MCF 10A (cell line): ENCODE data around the gene PLEKHA4. TPM values are rescaled to one million over a fixed set of nuclear protein-coding genes. Genes with fewer than 3 reads are reported as not detected.

ENCODE experiments used
- BruUV-seq: library from RNA; stranded (reverse); fragments of 400-500 nt; replicated peaks from 2 replicates; lab custom pipeline; 2021; lab: Mats Ljungman, UMichigan
- CTCF ChIA-PET: fragments of 300-600 bp; sonication (Branson Sonifier 250); formaldehyde crosslinking; extraction: SDS; loops from one replicate; lab custom pipeline; 2021; ENCODE audit warnings: antibody characterized with exemption, inconsistent platforms; lab: Yijun Ruan, JAX
- POLR2A ChIA-PET: fragments of 300-600, 350-650 bp; sonication (Branson Sonifier 250); formaldehyde crosslinking; extraction: SDS; loops from one replicate; lab custom pipeline; 2020; ENCODE audit warnings: antibody characterized with exemption, inconsistent platforms; lab: Yijun Ruan, JAX
- DNase-seq: peaks from one replicate; pipeline ENCODE4 v3.0.0-alpha.2; 2018; ENCODE audit not compliant: unreplicated experiment
- H3K27ac Mint-ChIP-seq: one replicate; pipeline ENCODE4 v1.8.0; 2022; ENCODE audit warnings: mild to moderate bottlenecking, low read depth, mixed read lengths; ENCODE audit not compliant: unreplicated experiment
- H3K27me3 Mint-ChIP-seq: one replicate; pipeline ENCODE4 v1.8.0; 2022; ENCODE audit warnings: mixed read lengths; ENCODE audit not compliant: insufficient read depth, unreplicated experiment
- H3K36me3 Mint-ChIP-seq: one replicate; pipeline ENCODE4 v1.8.0; 2022; ENCODE audit warnings: mild to moderate bottlenecking, moderate library complexity, mixed read lengths; ENCODE audit not compliant: insufficient read depth, unreplicated experiment
- H3K4me1 Mint-ChIP-seq: one replicate; pipeline ENCODE4 v1.8.0; 2022; ENCODE audit warnings: mixed read lengths; ENCODE audit not compliant: insufficient read depth, unreplicated experiment
- H3K4me3 Mint-ChIP-seq: one replicate; pipeline ENCODE4 v1.8.0; 2022; ENCODE audit warnings: mild to moderate bottlenecking, moderate library complexity, mixed read lengths; ENCODE audit not compliant: unreplicated experiment
- H3K9me3 Mint-ChIP-seq: one replicate; pipeline ENCODE4 v1.8.0; 2022; ENCODE audit warnings: mixed read lengths; ENCODE audit not compliant: unreplicated experiment
- CTCF ChIP-seq: fragments of 200-600 bp; IDR thresholded peaks from one replicate; pipeline ENCODE4 v1.8.0; 2022; ENCODE audit warnings: antibody characterized with exemption, mild to moderate bottlenecking; ENCODE audit not compliant: unreplicated experiment
- intact Hi-C: fragments of 100-400 bp; cut with micrococcal nuclease; formaldehyde crosslinking; loops from 2 replicates; pipeline ENCODE4 v1.14.1; 2022
- total RNA-seq: library from RNA; stranded (reverse); gene quantifications from 2 replicates; pipeline ENCODE4 v1.2.3, GENCODE V29; 2022

PLEKHA4 gene
- total RNA-seq, 1 experiment from 2014 or later: 11.9 TPM

- Mint-ChIP-seq H3K27me3 (no peaks in the 10 kb centered on the region), H3K4me1 (peaks cover 6% of the 10 kb centered on the region), H3K27ac (no peak overlapping the region), H3K4me3 (no peak overlapping the region), H3K9me3 (no peaks in the 10 kb centered on the region), H3K36me3 (no peaks in the 10 kb centered on the region)
- TF ChIP-seq CTCF: no peak
- CTCF ChIA-PET: interaction anchor here (0.6 to 12.2 kb wide), 8 partner anchors 9 to 200 kb away, joined by 3 to 337 read pairs (median 4); partner anchors contain the start of genes HSD17B14, PLEKHA4 and PPP1R15A
- POLR2A ChIA-PET: interaction anchor here (1.5 kb wide), 2 partner anchors 27 to 148 kb away, joined by 5 to 6 read pairs; partner anchors contain the start of genes GYS1, PPP1R15A and RUVBL2
- intact Hi-C loops: no loop called here
- DNase-seq: no peak
- no TSS peak for BruUV-seq
Measured at GRCh38 chr19:48845384-48845783, 23.0 kb downstream of the PLEKHA4 start.

GRCh38 chr19:48844472-48844871 lies 23.9 kb downstream of the PLEKHA4 start:
- Mint-ChIP-seq H3K36me3 (no peaks in the 10 kb centered on the region), H3K4me1 (peaks cover 6% of the 10 kb centered on the region), H3K4me3 (no peak overlapping the region), H3K27ac (no peak overlapping the region), H3K9me3 (no peaks in the 10 kb centered on the region), H3K27me3 (no peaks in the 10 kb centered on the region)
- intact Hi-C loops: no loop called here
- TF ChIP-seq CTCF: no peak
- BruUV-seq: no TSS peak
- ChIA-PET CTCF (interaction anchor here (0.6 to 12.2 kb wide), 8 partner anchors 8 to 601 kb away, joined by 3 to 337 read pairs (median 5); partner anchors contain the start of gene HSD17B14), POLR2A (interaction anchor here (1.1 to 3.7 kb wide), 5 partner anchors 28 to 149 kb away, joined by 3 to 28 read pairs (median 5); partner anchors contain the start of genes GYS1, PPP1R15A and RUVBL2)
- peak; percentile 27 for DNase-seq

GRCh38 chr19:48842789-48843162 lies 25.6 kb downstream of the PLEKHA4 start:
- peak; percentile 65 for TF ChIP-seq CTCF
- Mint-ChIP-seq H3K9me3 (no peaks in the 10 kb centered on the region), H3K27ac (no peak overlapping the region), H3K4me1 (peaks cover 6% of the 10 kb centered on the region), H3K27me3 (no peaks in the 10 kb centered on the region), H3K4me3 (no peak overlapping the region), H3K36me3 (no peaks in the 10 kb centered on the region)
- no TSS peak for BruUV-seq
- DNase-seq: peak; percentile 67
- ChIA-PET POLR2A (interaction anchor here (0.5 to 3.7 kb wide), 12 partner anchors 11 to 197 kb away, joined by 3 to 28 read pairs (median 4); partner anchors contain the start of genes CA11 and PPP1R15A), CTCF (interaction anchor here (0.6 to 12.2 kb wide), 40 partner anchors 9 to 929 kb away, joined by 3 to 337 read pairs (median 4); partner anchors contain the start of genes BCAT2, DHDH, NUCB1 and PLEKHA4)
- intact Hi-C loops: loop anchor here (1.0 kb wide), 2 partner anchors 54 to 196 kb away; partner anchors contain the start of gene CA11

GRCh38 chr19:48841571-48841970 lies 26.8 kb downstream of the PLEKHA4 start:
- no TSS peak for BruUV-seq
- intact Hi-C loops: no loop called here
- Mint-ChIP-seq H3K27me3 (no peaks in the 10 kb centered on the region), H3K4me1 (peaks cover 6% of the 10 kb centered on the region), H3K27ac (no peak overlapping the region), H3K4me3 (no peak overlapping the region), H3K36me3 (no peaks in the 10 kb centered on the region), H3K9me3 (no peaks in the 10 kb centered on the region)
- ChIA-PET POLR2A (interaction anchor here (0.6 to 3.7 kb wide), 5 partner anchors 30 to 796 kb away, joined by 3 to 28 read pairs (median 5); partner anchors contain the start of gene PPP1R15A), CTCF (interaction anchor here (0.6 to 12.2 kb wide), 19 partner anchors 8 to 806 kb away, joined by 3 to 337 read pairs (median 7); partner anchors contain the start of gene DHDH)
- no peak for TF ChIP-seq CTCF
- DNase-seq: no peak
